ENCODE results near the gene TNFSF12.
A peak's percentile ranks its signal among the peaks of the same experiment; 100 is the strongest.

The TNFSF12 gene, protein sequence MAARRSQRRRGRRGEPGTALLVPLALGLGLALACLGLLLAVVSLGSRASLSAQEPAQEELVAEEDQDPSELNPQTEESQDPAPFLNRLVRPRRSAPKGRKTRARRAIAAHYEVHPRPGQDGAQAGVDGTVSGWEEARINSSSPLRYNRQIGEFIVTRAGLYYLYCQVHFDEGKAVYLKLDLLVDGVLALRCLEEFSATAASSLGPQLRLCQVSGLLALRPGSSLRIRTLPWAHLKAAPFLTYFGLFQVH

DNA sequence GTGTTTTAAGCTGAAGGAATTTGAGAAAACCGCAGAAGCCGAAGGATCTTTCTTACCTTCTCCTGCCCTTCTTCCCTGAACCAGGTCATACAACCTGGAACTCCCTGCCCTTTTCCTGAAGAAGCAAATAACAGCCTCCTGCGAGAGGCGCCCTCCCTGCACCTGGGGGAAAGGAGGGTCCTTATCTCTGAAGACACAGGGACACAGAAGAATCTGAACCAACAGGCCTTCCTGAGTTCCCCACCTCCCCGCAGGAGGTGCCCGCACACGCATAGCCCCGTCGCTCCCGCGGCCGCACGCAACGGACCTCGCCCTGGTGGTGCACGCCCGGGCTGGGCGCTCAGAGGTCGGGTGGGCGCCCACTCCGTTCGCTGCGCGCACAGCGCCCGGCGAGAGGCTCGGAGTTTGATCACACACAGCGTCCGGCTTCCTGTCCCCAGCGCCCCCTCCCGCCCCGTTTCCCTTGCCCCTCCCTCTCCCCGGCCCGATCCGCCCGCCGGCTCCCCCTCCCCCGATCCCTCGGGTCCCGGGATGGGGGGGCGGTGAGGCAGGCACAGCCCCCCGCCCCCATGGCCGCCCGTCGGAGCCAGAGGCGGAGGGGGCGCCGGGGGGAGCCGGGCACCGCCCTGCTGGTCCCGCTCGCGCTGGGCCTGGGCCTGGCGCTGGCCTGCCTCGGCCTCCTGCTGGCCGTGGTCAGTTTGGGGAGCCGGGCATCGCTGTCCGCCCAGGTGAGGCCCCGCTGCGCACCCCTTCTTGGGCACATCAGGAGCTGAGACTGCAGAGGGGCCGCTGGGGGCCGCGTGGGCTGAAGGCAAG, at the start of gene TNFSF12:
TNFSF12 (plus strand) TSS at position 474 of the 816 bp plus-strand sequence; CDS start at position 570, 96 bp downstream.
- TF ChIP-seq, protein P1, sequence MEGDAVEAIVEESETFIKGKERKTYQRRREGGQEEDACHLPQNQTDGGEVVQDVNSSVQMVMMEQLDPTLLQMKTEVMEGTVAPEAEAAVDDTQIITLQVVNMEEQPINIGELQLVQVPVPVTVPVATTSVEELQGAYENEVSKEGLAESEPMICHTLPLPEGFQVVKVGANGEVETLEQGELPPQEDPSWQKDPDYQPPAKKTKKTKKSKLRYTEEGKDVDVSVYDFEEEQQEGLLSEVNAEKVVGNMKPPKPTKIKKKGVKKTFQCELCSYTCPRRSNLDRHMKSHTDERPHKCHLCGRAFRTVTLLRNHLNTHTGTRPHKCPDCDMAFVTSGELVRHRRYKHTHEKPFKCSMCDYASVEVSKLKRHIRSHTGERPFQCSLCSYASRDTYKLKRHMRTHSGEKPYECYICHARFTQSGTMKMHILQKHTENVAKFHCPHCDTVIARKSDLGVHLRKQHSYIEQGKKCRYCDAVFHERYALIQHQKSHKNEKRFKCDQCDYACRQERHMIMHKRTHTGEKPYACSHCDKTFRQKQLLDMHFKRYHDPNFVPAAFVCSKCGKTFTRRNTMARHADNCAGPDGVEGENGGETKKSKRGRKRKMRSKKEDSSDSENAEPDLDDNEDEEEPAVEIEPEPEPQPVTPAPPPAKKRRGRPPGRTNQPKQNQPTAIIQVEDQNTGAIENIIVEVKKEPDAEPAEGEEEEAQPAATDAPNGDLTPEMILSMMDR (IDR thresholded peaks at IDR 0.05; ENCODE audit: insufficient read depth, low read depth, low read length, missing control alignments): peak; percentile 3
- DNase-seq (ENCODE audit: low read depth): peak; percentile 27
- peak within 1 kb of the TSS; percentile 48 for H3K4me3 ChIP-seq (ENCODE audit: low read length)

DNA sequence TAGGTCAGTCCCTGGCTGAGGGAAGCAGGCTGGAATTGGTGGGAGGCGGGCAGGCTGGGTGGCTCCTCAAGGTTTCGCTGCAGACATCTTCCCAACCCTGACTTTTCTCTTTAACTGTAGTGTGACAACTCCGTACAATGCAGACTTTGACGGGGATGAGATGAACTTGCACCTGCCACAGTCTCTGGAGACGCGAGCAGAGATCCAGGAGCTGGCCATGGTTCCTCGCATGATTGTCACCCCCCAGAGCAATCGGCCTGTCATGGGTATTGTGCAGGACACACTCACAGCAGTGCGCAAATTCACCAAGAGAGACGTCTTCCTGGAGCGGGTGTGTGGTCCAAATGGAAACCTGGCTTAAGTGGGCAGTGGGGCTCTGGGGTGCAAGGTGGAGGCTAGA, 49.7 kb upstream of the TNFSF12 start:
- H3K4me3 ChIP-seq (ENCODE audit: low read length): no peak overlapping the region
- no peak for DNase-seq (ENCODE audit: low read depth)
- TF ChIP-seq, protein P1 (IDR thresholded peaks at IDR 0.05; ENCODE audit: insufficient read depth, low read depth, low read length, missing control alignments): no peak

DNA sequence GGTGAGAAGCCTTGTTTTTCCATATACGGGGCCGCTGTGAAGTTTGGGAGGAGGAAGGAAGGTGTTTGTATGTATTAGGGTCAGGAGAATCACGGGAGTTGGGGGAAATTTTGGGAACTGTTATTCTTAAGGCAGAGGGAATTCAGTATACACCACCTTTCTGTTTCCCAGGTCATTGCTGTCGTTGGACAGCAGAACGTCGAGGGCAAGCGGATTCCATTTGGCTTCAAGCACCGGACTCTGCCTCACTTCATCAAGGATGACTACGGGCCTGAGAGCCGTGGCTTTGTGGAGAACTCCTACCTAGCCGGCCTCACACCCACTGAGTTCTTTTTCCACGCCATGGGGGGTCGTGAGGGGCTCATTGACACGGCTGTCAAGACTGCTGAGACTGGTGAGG, 47.1 kb upstream of the TNFSF12 start:
- no peak for DNase-seq (ENCODE audit: low read depth)
- H3K4me3 ChIP-seq (ENCODE audit: low read length): no peak overlapping the region
- TF ChIP-seq, protein P1 (IDR thresholded peaks at IDR 0.05; ENCODE audit: insufficient read depth, low read depth, low read length, missing control alignments): no peak

DNA sequence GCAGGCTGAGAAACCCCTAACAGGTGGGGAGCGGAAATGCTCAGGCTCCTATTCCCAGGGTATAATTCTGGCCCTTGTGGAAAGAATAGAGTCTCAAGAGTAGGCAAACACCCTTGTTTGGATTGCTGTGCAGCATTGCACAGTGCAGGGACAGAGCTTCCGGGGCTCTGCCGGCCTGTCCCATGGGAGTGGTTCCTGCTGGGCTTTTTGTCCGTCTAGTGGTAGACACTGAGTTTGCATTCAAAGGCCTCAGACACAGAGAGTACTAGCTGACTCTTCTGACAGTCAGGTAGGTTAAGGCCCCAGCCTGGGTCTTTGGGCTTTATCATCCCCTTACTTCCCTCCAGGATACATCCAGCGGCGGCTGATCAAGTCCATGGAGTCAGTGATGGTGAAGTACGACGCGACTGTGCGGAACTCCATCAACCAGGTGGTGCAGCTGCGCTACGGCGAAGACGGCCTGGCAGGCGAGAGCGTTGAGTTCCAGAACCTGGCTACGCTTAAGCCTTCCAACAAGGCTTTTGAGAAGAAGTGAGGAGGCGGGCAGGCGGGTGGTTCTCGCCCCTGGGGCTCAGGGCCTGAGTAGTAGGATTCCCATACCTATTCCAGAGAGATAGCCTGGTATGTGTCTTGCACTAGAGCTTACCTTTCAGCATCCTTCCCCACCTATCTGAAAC, 46.5 kb upstream of the TNFSF12 start:
- no peak for DNase-seq (ENCODE audit: low read depth)
- H3K4me3 ChIP-seq (ENCODE audit: low read length): no peak overlapping the region
- TF ChIP-seq, protein P1 (IDR thresholded peaks at IDR 0.05; ENCODE audit: insufficient read depth, low read depth, low read length, missing control alignments): no peak

DNA sequence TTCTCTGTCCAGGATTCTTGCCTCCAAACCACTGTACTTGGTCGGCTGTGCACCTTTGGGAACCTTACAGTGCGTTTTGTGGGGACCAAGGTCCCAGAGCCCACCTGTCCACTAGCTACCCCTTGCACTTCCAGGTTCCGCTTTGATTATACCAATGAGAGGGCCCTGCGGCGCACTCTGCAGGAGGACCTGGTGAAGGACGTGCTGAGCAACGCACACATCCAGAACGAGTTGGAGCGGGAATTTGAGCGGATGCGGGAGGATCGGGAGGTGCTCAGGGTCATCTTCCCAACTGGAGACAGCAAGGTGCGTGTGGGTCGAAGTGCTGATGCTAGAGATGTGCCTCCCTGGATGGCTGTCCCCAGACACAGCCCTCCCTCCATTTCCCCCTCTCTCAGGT, 45.9 kb upstream of the TNFSF12 start:
- TF ChIP-seq, protein P1 (IDR thresholded peaks at IDR 0.05; ENCODE audit: insufficient read depth, low read depth, low read length, missing control alignments): peak; percentile 29
- H3K4me3 ChIP-seq (ENCODE audit: low read length): no peak overlapping the region
- DNase-seq (ENCODE audit: low read depth): no peak

DNA sequence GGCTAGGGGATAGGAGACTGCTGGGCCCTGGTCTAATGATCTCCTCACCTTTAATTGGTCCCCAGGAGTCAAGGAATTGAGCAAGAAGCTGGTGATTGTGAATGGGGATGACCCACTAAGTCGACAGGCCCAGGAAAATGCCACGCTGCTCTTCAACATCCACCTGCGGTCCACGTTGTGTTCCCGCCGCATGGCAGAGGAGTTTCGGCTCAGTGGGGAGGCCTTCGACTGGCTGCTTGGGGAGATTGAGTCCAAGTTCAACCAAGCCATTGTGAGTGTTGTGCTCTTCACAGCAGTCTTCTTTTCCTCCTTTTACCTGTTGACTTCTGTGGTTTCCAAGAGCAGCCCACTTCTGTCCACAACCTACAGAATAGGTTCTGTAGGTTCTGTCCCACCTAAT, 45.3 kb upstream of the TNFSF12 start:
- TF ChIP-seq, protein P1 (IDR thresholded peaks at IDR 0.05; ENCODE audit: insufficient read depth, low read depth, low read length, missing control alignments): no peak

More for the DNA sequence above, 45.3 kb upstream of the TNFSF12 start:
- no peak for DNase-seq (ENCODE audit: low read depth)
- no peak overlapping the region for H3K4me3 ChIP-seq (ENCODE audit: low read length)
